Stimulated activated memory B cell treated with anti-CD40 and anti-IgM and Interleukin-4, amounts not matched to agents 10 μg/mL and 1 μg/mL and 100 μg/mL, for 72 hours (primary cell): Measurements from ENCODE around the gene DMRTB1.

Experiments used
- ATAC-seq: fragments of 150-1000 bp; cut with Tn5 transposase; 2 replicates; pipeline ENCODE4 v1.10.0; 2021
- H3K27ac Mint-ChIP-seq: one replicate; pipeline ENCODE4 v1.8.0; 2022; ENCODE audit warnings: mild to moderate bottlenecking, mixed read lengths
- H3K27me3 Mint-ChIP-seq: one replicate; pipeline ENCODE4 v1.8.0; 2022; ENCODE audit warnings: mixed read lengths
- H3K36me3 Mint-ChIP-seq: one replicate; pipeline ENCODE4 v1.8.0; 2022; ENCODE audit warnings: mixed read lengths
- H3K4me1 Mint-ChIP-seq: one replicate; pipeline ENCODE4 v1.8.0; 2022; ENCODE audit warnings: mixed read lengths
- H3K4me3 Mint-ChIP-seq: one replicate; pipeline ENCODE4 v1.8.0; 2022; ENCODE audit warnings: mild to moderate bottlenecking, moderate library complexity, mixed read lengths
- H3K9me3 Mint-ChIP-seq: one replicate; pipeline ENCODE4 v1.8.0; 2022; ENCODE audit warnings: mixed read lengths

Gene DMRTB1

GRCh38 chr1:53514436-53514835 lies 55.2 kb downstream of the DMRTB1 start:
- H3K9me3 Mint-ChIP-seq: no peaks in the 10 kb centered on the region
- no peak overlapping the region for H3K27ac Mint-ChIP-seq
- H3K36me3 Mint-ChIP-seq: no peaks in the 10 kb centered on the region
- H3K4me1 Mint-ChIP-seq: no peaks in the 10 kb centered on the region
- no peak overlapping the region for H3K4me3 Mint-ChIP-seq
- H3K27me3 Mint-ChIP-seq: peaks cover 16% of the 10 kb centered on the region
- ATAC-seq: no peak

- peaks cover 24% of the 10 kb centered on the region for H3K27me3 Mint-ChIP-seq
- no peaks in the 10 kb centered on the region for H3K9me3 Mint-ChIP-seq
- no peak overlapping the region for H3K4me3 Mint-ChIP-seq
- H3K36me3 Mint-ChIP-seq: no peaks in the 10 kb centered on the region
- H3K4me1 Mint-ChIP-seq: no peaks in the 10 kb centered on the region
- no peak for ATAC-seq
- H3K27ac Mint-ChIP-seq: no peak overlapping the region
These were observed 57.0 kb downstream of the DMRTB1 start for GRCh38 chr1:53516181-53516580.
